Karpas-422 (cell line): ENCODE data around the gene NRG3. TPM values are rescaled to one million over a fixed set of nuclear protein-coding genes. Genes with fewer than 3 reads are reported as not detected.

ENCODE experiments used
- DNase-seq: peaks from one replicate; pipeline ENCODE4 v3.0.0-alpha.2; 2015
- H2AFZ ChIP-seq: fragments of 200-600 bp; sonication (generic); 2 replicates; pipeline ENCODE4 v1.6.1; 2014; ENCODE audit warnings: antibody characterized with exemption, low read length, mixed read lengths
- H3K27ac ChIP-seq: fragments of 200-600 bp; sonication (generic); 2 replicates; pipeline ENCODE4 v1.5.1; 2014; ENCODE audit warnings: mild to moderate bottlenecking, low read length, moderate library complexity
- H3K27me3 ChIP-seq: fragments of 200-600 bp; sonication (generic); 2 replicates; pipeline ENCODE4 v1.6.1; 2014; ENCODE audit warnings: low read length, mixed read lengths
- H3K36me3 ChIP-seq: fragments of 200-600 bp; sonication (generic); 2 replicates; pipeline ENCODE4 v1.6.1; 2014; ENCODE audit warnings: low read length, mixed read lengths; ENCODE audit not compliant: insufficient read depth
- H3K4me1 ChIP-seq: fragments of 200-600 bp; sonication (generic); 2 replicates; pipeline ENCODE4 v1.6.1; 2014; ENCODE audit warnings: mild to moderate bottlenecking, low read length, mixed read lengths
- H3K4me2 ChIP-seq: fragments of 200-600 bp; sonication (generic); 2 replicates; pipeline ENCODE4 v1.6.1; 2014; ENCODE audit warnings: low read length, low read depth, mild to moderate bottlenecking; ENCODE audit not compliant: poor library complexity, severe bottlenecking
- H3K4me3 ChIP-seq: fragments of 200-600 bp; sonication (generic); 2 replicates; pipeline ENCODE4 v1.5.1; 2014; ENCODE audit warnings: mild to moderate bottlenecking, antibody characterized with exemption, low read length, mixed read lengths
- H3K79me2 ChIP-seq: fragments of 200-600 bp; sonication (generic); 2 replicates; pipeline ENCODE4 v1.6.1; 2014; ENCODE audit warnings: mild to moderate bottlenecking, low read length, mixed read lengths
- H3K9ac ChIP-seq: fragments of 200-600 bp; sonication (generic); 2 replicates; pipeline ENCODE4 v1.6.0; 2014; ENCODE audit warnings: low read length
- H3K9me2 ChIP-seq: fragments of 200-600 bp; sonication (generic), shearing (Covaris generic); replicated peaks from 2 replicates; pipeline ENCODE4 v1.6.0; 2014; ENCODE audit warnings: mild to moderate bottlenecking, low read length, moderate library complexity; ENCODE audit not compliant: insufficient read depth
- H3K9me3 ChIP-seq: fragments of 300-700, 200-600 bp; sonication (generic); 2 replicates; pipeline ENCODE4 v1.6.1; 2014; ENCODE audit warnings: low read length, mixed read lengths
- H4K20me1 ChIP-seq: fragments of 200-600 bp; sonication (generic); 2 replicates; pipeline ENCODE4 v1.6.1; 2014; ENCODE audit warnings: mild to moderate bottlenecking, antibody characterized with exemption, low read length, low read depth; ENCODE audit not compliant: insufficient read depth
- total RNA-seq: library from RNA; depleted of rRNA; stranded (reverse); fragments of >200 nt; shearing (Covaris generic); gene quantifications from 2 replicates; pipeline ENCODE4 v1.2.3, GENCODE V29; 2014; ENCODE audit warnings: low replicate concordance

NRG3 gene
- total RNA-seq, 1 experiment from 2014 or later: not detected

DNA sequence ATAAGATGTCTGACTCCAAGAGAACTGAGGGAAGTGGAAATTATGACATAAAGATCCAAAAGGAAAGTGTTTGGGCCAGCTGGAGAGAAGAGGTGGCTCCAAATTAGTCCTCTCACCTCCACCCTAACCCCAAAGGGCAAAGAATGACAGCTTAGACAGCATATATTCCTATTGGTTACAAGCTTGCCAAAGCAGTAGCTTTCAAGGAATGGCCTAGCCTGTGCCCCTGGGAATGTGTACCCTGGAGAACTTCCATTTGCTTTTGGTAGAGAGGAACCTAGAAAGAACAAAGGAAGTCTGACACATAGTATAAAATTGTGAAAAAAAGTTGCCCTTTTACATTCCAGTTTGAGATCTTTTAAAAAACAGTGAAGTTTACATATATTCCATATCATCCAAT lies 11.2 kb upstream of the NRG3 start:
- no peak for DNase-seq
- H3K4me2 ChIP-seq: no peak overlapping the region
- H3K4me3 ChIP-seq: no peak overlapping the region
- no peaks in the 10 kb centered on the region for H3K27me3 ChIP-seq
- H4K20me1 ChIP-seq: no peaks in the 10 kb centered on the region
- no peaks in the 10 kb centered on the region for H3K9me2 ChIP-seq
- H2AFZ ChIP-seq: no peak overlapping the region
- no peaks in the 10 kb centered on the region for H3K79me2 ChIP-seq
- H3K4me1 ChIP-seq: no peaks in the 10 kb centered on the region
- H3K27ac ChIP-seq: no peak overlapping the region
- H3K36me3 ChIP-seq: no peaks in the 10 kb centered on the region
- H3K9ac ChIP-seq: no peak overlapping the region
- H3K9me3 ChIP-seq: peaks cover 9% of the 10 kb centered on the region

DNA sequence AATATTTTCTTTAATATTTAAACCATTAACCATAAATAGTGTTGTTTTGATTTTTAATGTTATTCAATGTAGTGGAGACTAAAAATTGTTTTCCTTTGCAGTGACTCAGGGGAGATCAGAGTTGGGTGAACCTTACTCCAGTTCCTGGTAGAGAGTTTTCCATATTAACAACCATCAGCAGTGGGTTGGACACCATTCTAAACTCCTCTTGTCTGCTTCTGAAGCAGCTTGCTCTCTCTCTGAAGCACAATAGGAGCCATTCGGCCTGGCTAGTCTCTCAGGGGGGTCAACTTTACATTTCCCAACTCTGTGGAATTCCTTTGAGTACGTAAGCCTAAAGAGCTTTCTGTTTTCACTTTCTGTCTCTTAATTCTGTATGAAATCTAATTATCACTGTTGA lies 9.4 kb upstream of the NRG3 start:
- Histone ChIP-seq H3K36me3 (no peaks in the 10 kb centered on the region), H3K79me2 (no peaks in the 10 kb centered on the region), H3K27ac (no peak overlapping the region), H3K4me3 (no peak overlapping the region), H4K20me1 (no peaks in the 10 kb centered on the region), H3K9me2 (no peaks in the 10 kb centered on the region), H2AFZ (no peak overlapping the region), H3K9me3 (peaks cover 4% of the 10 kb centered on the region), H3K4me1 (no peaks in the 10 kb centered on the region), H3K9ac (no peak overlapping the region), H3K27me3 (no peaks in the 10 kb centered on the region), H3K4me2 (no peak overlapping the region)
- DNase-seq: no peak

DNA sequence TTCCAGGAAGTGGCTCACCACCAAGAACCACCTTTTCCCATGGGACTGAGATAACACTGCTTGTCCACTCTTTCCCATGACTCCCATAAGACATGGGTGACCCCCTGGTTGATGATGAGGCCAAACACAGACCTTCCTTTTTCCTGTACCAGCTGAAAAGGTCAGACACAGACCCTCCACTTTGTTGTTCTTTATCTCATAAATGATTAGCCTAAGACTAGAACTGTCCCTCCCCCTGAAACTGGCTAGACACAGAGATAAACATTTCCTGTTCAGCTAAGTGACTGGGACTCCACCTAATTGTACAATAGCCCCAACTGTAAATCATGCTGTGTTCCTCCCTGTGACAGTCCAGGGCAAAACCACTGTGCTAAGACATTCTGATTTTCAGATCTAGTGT lies 8.2 kb upstream of the NRG3 start:
- no peak overlapping the region for H3K9ac ChIP-seq
- no peaks in the 10 kb centered on the region for H3K27me3 ChIP-seq
- no peaks in the 10 kb centered on the region for H3K79me2 ChIP-seq
- no peaks in the 10 kb centered on the region for H3K9me2 ChIP-seq
- H4K20me1 ChIP-seq: no peaks in the 10 kb centered on the region
- no peaks in the 10 kb centered on the region for H3K36me3 ChIP-seq
- DNase-seq: no peak
- H3K9me3 ChIP-seq: no peaks in the 10 kb centered on the region; the same call in none of the 2 replicates
- no peaks in the 10 kb centered on the region for H3K4me1 ChIP-seq
- H2AFZ ChIP-seq: no peak overlapping the region
- H3K4me2 ChIP-seq: no peak overlapping the region
- no peak overlapping the region for H3K4me3 ChIP-seq
- no peak overlapping the region for H3K27ac ChIP-seq

DNA sequence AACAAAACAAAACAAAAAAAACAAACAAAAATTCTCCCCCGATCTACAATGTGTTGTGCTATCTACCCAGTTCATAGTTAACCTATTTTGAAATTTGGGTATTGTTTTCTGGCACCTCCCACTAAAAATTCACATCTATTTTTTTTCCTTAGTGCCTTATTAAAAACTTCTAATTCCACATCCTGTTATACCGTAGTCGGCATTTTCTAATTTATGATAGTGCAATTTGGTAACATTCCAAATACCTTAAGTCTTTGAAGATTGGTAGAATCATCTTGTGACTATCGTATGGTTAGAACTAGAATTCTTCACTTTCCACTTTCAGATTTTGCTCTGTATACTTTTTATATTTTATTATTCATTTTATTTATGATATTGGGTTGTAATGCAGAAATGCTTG lies 4.5 kb upstream of the NRG3 start:
- Histone ChIP-seq H3K4me2 (no peak overlapping the region), H3K79me2 (no peaks in the 10 kb centered on the region), H2AFZ (no peak overlapping the region), H3K9me3 (no peaks in the 10 kb centered on the region), H4K20me1 (no peaks in the 10 kb centered on the region), H3K27ac (no peak overlapping the region), H3K27me3 (no peaks in the 10 kb centered on the region), H3K9ac (no peak overlapping the region), H3K4me1 (no peaks in the 10 kb centered on the region), H3K36me3 (no peaks in the 10 kb centered on the region), H3K4me3 (no peak overlapping the region), H3K9me2 (no peaks in the 10 kb centered on the region)
- no peak for DNase-seq

DNA sequence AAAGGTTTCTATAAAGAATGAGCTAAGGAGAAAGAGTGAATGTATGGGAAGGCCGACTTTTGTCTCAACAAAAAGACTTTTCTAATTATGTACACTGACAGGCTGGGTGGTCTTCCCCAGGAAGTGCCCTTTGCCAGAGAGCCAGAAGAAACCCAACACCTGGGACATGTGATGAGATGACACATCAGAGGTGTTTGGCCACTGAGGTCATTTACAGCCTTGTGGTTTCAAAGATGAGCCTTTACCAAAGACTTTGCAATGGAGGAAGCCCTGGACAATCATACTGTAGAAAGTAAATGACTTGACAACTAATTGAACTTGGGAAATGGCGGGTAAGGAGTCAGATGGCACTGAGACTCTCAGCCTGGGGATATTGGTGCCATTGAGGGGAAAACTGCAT lies 3.4 kb upstream of the NRG3 start:
- no peak for DNase-seq
- Histone ChIP-seq H3K36me3 (no peaks in the 10 kb centered on the region), H3K4me3 (no peak overlapping the region), H3K9ac (no peak overlapping the region), H3K9me3 (no peaks in the 10 kb centered on the region), H3K9me2 (no peaks in the 10 kb centered on the region), H3K4me1 (no peaks in the 10 kb centered on the region), H3K27me3 (no peaks in the 10 kb centered on the region), H4K20me1 (no peaks in the 10 kb centered on the region), H2AFZ (no peak overlapping the region), H3K4me2 (no peak overlapping the region), H3K79me2 (no peaks in the 10 kb centered on the region), H3K27ac (no peak overlapping the region)

DNA sequence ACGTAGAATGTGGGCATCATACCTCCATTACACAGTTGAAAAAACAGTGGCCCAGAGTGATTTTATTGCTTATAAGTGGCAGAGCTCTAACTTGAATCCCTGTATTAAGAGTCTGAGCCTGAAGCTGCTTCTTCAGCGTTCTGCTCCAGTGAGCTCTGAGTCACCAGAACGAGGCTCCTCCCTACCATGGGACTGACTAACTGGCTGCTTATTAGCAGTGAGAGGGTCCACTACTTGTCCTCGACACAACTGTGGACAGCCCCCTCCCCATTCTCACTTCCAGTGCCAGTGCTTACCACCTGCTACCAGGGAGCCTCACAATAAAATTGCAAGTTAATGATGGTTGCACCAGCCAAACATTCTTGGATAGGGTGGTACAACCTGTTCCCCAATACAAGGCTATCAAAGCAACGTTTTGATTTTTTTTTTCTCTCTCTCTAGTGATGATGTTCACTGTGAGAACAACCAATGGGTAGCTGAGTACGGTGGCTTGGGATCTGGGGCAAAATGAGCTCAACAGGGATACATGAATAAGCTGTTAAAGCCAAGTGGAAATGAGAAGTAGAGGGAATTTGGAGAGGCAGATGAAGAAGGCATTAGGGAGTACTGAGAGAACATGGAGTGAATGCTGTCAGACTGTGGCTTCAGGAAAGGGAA lies 2.7 kb upstream of the NRG3 start:
- Histone ChIP-seq H3K4me1 (no peaks in the 10 kb centered on the region), H3K36me3 (no peaks in the 10 kb centered on the region), H4K20me1 (no peaks in the 10 kb centered on the region), H3K79me2 (no peaks in the 10 kb centered on the region), H2AFZ (no peak overlapping the region), H3K4me3 (no peak overlapping the region), H3K9me3 (no peaks in the 10 kb centered on the region), H3K4me2 (no peak overlapping the region), H3K9ac (no peak overlapping the region), H3K27me3 (no peaks in the 10 kb centered on the region), H3K9me2 (no peaks in the 10 kb centered on the region), H3K27ac (no peak overlapping the region)
- DNase-seq: no peak

DNA sequence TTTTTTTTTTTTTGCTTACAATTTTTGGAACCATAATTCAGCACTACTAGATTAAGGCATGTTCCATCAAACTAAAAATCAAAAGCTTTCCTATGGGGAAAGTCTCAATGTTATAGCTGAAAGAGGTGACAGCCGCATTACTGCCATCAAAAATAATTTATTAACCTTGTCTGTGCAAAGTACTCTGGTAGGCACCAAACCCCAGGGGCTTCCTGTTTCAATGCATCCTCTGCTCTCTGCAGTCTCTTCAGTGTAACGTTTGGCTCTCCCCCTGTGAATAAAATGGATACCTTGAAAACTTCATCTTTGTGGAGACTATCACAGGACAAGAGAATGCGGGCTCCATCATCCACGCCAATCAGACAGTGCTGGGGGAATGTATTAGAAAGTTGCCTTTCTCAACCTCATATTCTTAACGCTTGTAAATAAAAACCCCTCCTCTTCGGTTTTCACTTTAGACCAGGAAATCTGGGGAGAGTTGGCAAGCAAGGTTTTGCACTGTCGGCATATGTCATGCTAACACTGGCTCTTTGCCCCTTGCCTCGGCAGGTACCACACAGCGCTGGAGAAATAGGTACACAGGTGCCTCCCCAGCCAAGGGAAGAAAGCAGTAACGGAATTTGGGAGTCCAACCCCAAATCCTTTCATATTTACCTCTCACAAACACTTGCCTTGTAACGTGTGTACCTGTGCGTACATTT lies 1.6 kb upstream of the NRG3 start:
- DNase-seq: no peak
- Histone ChIP-seq H3K9ac (no peak overlapping the region), H3K9me2 (no peaks in the 10 kb centered on the region), H3K36me3 (no peaks in the 10 kb centered on the region), H3K9me3 (no peaks in the 10 kb centered on the region), H3K27ac (no peak overlapping the region), H3K4me3 (no peak overlapping the region), H3K27me3 (no peaks in the 10 kb centered on the region), H2AFZ (no peak overlapping the region), H3K4me2 (no peak overlapping the region), H3K4me1 (no peaks in the 10 kb centered on the region), H4K20me1 (no peaks in the 10 kb centered on the region), H3K79me2 (no peaks in the 10 kb centered on the region)

DNA sequence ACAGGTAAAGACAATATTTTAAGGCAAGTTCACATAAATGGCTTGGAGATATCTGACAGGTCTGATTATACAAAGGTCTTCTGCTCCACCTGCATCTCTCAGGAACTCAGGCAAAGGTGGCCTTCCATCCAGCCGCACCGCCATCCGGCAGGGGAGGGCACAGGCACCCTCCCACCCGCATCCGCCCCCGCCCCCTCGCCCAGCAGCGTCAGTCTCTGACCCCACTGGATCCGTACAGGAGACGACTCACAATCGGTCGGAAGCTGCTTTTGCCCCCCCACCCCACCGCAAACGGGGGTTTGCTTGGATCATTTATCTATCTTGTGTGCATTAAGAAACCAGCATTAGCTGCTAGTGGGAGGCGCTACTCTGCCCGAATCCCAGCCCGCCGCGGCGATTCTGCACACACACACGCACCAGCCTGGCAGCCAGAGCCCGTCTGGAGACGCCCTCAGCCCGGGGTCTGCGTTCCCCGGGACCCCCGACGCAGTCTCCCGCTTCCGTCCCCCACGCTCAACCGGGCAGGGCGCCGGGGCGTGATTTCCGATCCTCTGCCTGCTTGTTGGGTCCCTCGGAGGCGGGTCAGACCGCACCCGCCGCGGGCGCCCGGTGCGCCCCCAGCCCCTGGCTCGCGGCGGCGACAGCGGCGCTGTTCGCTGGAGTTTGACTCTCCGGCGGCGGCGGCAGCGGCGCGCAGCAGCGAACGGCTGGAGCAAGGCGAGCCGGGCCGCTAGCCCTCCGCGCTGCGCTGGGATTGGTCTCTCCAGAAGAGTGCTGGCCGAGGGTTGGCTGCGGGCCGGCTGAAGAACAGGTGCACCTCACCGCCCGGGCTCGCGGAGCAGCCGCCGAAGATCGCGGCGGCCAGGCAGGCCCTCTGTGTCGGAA lies 820 bp upstream of the NRG3 start:
- Histone ChIP-seq H4K20me1 (no peaks in the 10 kb centered on the region), H3K4me2 (no peak overlapping the region), H3K36me3 (no peaks in the 10 kb centered on the region), H3K4me1 (no peaks in the 10 kb centered on the region), H2AFZ (no peak overlapping the region), H3K27ac (no peak overlapping the region), H3K9ac (no peak overlapping the region), H3K9me2 (no peaks in the 10 kb centered on the region), H3K27me3 (no peaks in the 10 kb centered on the region), H3K9me3 (no peaks in the 10 kb centered on the region), H3K79me2 (no peaks in the 10 kb centered on the region), H3K4me3 (no peak overlapping the region)
- no peak for DNase-seq
